ENCODE data around the gene TNS4. TPM values are rescaled to one million over a fixed set of nuclear protein-coding genes. Genes with fewer than 3 reads are reported as not detected.

TNS4 gene
- total RNA-seq, 1 experiment from 2014 or later = 0.59 TPM

DNA sequence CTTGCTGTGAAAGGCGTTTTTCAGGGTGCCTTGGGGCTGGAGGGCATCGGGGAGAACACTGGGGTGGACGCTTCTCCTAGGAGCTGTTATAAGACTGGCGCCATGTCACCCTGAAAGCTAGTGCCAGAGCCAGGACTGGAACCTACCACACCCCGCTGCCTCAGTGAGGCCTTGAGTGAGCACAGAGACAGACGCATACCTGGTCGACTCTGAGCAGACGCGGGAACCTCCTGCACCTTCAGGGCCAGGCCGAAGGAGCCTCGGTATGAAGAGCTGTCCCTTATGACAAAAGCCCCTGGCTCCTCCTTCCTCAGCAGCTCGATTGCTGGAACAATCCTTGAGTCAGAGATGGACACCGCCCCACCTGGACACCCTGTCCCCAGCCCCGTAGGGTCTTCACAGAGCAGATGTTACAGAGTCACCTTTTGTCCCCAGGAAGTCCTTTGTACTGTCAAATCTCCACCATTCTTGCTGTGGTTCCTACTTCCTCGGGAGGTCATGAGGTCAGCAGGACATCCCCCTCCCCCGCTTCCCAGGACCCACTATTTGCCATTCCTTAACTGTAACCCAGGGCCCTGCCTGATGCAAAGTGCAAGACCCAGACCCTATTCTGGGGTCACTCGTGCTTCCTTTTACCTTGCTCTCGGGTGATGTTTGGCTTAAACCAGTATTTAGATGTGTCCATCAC is 17.0 kb downstream of the TNS4 start:
- H3T11ph ChIP-seq (ENCODE audit: low read length) = no peak overlapping the region

More for the DNA sequence above, 17.0 kb downstream of the TNS4 start:
- H4K91ac ChIP-seq (ENCODE audit: insufficient read length, low read depth, low read length) = no peak overlapping the region
- H3K79me2 ChIP-seq (ENCODE audit: insufficient read depth, low read length) = no peaks in the 10 kb centered on the region
- TF ChIP-seq, protein P1, sequence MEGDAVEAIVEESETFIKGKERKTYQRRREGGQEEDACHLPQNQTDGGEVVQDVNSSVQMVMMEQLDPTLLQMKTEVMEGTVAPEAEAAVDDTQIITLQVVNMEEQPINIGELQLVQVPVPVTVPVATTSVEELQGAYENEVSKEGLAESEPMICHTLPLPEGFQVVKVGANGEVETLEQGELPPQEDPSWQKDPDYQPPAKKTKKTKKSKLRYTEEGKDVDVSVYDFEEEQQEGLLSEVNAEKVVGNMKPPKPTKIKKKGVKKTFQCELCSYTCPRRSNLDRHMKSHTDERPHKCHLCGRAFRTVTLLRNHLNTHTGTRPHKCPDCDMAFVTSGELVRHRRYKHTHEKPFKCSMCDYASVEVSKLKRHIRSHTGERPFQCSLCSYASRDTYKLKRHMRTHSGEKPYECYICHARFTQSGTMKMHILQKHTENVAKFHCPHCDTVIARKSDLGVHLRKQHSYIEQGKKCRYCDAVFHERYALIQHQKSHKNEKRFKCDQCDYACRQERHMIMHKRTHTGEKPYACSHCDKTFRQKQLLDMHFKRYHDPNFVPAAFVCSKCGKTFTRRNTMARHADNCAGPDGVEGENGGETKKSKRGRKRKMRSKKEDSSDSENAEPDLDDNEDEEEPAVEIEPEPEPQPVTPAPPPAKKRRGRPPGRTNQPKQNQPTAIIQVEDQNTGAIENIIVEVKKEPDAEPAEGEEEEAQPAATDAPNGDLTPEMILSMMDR (conservative IDR thresholded peaks at IDR 0.05) = no peak
- Mint-ChIP-seq H3K9me3 (no peaks in the 10 kb centered on the region), H3K36me3 (ENCODE audit: insufficient read depth in 1 of 3, low read depth in 3 of 3) (no peaks in the 10 kb centered on the region), H3K4me3 (no peak overlapping the region), H3K27ac (no peak overlapping the region; a peak in 1 of 7 replicates), H3K4me1 (peaks cover 50 to 53% of the 10 kb centered on the region in 2 experiments), H3K27me3 (ENCODE audit: low read depth) (peaks cover 10% of the 10 kb centered on the region)
- H2AFZ ChIP-seq (ENCODE audit: low read length) = no peak overlapping the region
- no peaks in the 10 kb centered on the region for H3K79me1 ChIP-seq (ENCODE audit: insufficient read depth, low read depth, low read length, poor library complexity, severe bottlenecking)
- no peaks in the 10 kb centered on the region for H3K9me3 ChIP-seq (ENCODE audit: control insufficient read depth, low read depth, low read length)
- H3K4ac ChIP-seq (ENCODE audit: low read depth, low read length) = no peak overlapping the region
- H3K14ac ChIP-seq (ENCODE audit: insufficient read depth, low read length) = no peak overlapping the region
- H2AK5ac ChIP-seq (ENCODE audit: insufficient read length, low read length) = no peak overlapping the region
- no peaks in the 10 kb centered on the region for H3K23me2 ChIP-seq (ENCODE audit: insufficient read length, low read depth, low read length, poor library complexity, severe bottlenecking)
- H2BK120ac ChIP-seq (ENCODE audit: low read depth, low read length, poor library complexity, severe bottlenecking) = no peak overlapping the region
- no peak overlapping the region for H4K5ac ChIP-seq (ENCODE audit: insufficient read length, low read depth, low read length)
- H3K56ac ChIP-seq (ENCODE audit: insufficient read length, low read depth, low read length) = no peak overlapping the region
- no peak overlapping the region for H3K4me2 ChIP-seq (ENCODE audit: insufficient read depth, insufficient read length, low read length)
- peaks cover 6% of the 10 kb centered on the region for H3K4me1 ChIP-seq (ENCODE audit: insufficient read depth, low read length)
- no peak overlapping the region for H2BK12ac ChIP-seq (ENCODE audit: insufficient read length, low read depth, low read length)
- WGBS (ENCODE audit: extremely low coverage, insufficient read length, low lambda C conversion rate) = no CpG with 5 or more reads among the region's 18 CpGs
- H3K23ac ChIP-seq (ENCODE audit: insufficient read length, low read depth, low read length) = no peak overlapping the region
- no peak overlapping the region for H3K9ac ChIP-seq (ENCODE audit: extremely low read depth, insufficient read length, low read length)
- H2BK20ac ChIP-seq (ENCODE audit: low read depth, low read length, poor library complexity, severe bottlenecking) = no peak overlapping the region
- DNase-seq = no peak
- no peak overlapping the region for H3K18ac ChIP-seq (ENCODE audit: insufficient read length, low read depth, low read length)
- no peak overlapping the region for H3K27ac ChIP-seq (ENCODE audit: insufficient read length, low read depth, low read length)
- no peaks in the 10 kb centered on the region for H4K20me1 ChIP-seq (ENCODE audit: control insufficient read depth, insufficient read depth, insufficient read length)
- no peaks in the 10 kb centered on the region; the same call in 1 of the 2 replicates for H3K27me3 ChIP-seq (ENCODE audit: insufficient read depth, low read length)
- H4K8ac ChIP-seq (replicated peaks; ENCODE audit: insufficient read length, low read depth, low read length) = no peak overlapping the region
- no peak overlapping the region for H2BK15ac ChIP-seq (ENCODE audit: low read depth, low read length)
- H2BK5ac ChIP-seq (ENCODE audit: insufficient read length, low read length) = no peak overlapping the region
